GM19328 (cell line): ENCODE measurements around the gene DKKL1.
"Not testable (repeated sequence)": the region's sequence is repeated elsewhere in the genome, so short reads cannot be mapped to it uniquely, and the experiment has no call there.

ENCODE experiments used
- ATAC-seq: cut with Tn5 transposase; IDR thresholded peaks from one replicate; pipeline ENCODE4 v1.9.1; 2021; ENCODE audit warnings: mild to moderate bottlenecking, moderate library complexity; ENCODE audit not compliant: unreplicated experiment

The DKKL1 gene

GRCh38 chr19:49363268-49364082 is at the start of gene DKKL1:
DKKL1 (plus strand) TSS chr19:49363877; CDS start chr19:49363999, 122 bp downstream.
- no peak for ATAC-seq

GRCh38 chr19:49315111-49315510 is 48.6 kb upstream of the DKKL1 start:
- ATAC-seq = no peak

DNA sequence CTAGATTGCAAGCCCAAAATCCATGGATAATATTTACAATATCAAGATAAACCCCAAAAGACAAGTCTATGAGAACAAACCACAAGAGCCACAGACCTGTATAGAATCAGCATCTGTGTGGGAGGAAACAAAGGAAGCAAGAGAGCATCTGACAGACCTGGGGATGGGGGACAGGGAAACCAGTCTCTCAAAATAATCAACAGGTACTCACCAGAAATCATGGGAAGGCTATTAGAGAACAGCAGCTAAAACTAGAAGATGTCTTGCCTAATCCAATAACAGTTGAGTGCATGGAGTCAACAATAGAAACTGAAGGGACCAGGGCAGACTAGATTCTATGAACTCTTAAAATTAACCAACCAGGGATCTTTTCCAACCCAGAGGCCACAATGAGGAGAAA is 47.4 kb upstream of the DKKL1 start:
- no peak for ATAC-seq

DNA sequence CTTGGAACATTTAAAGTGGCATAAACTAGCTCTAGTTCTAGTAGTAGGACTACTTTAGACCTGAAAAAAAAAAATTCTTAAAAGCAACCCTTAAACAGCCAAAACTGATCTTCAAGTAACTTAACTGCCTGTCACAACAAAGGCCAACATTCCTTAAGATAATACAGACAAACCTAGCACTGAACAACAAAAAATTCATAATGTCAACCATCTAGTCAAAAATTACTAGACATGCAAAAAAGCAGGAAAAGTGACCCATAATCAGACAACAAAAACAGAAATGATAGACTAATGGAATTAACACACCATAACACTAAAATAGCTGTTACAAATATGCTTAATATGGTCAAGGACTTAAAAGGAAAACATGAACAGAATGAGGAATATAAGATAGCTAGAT is 45.4 kb upstream of the DKKL1 start:
- no peak for ATAC-seq

DNA sequence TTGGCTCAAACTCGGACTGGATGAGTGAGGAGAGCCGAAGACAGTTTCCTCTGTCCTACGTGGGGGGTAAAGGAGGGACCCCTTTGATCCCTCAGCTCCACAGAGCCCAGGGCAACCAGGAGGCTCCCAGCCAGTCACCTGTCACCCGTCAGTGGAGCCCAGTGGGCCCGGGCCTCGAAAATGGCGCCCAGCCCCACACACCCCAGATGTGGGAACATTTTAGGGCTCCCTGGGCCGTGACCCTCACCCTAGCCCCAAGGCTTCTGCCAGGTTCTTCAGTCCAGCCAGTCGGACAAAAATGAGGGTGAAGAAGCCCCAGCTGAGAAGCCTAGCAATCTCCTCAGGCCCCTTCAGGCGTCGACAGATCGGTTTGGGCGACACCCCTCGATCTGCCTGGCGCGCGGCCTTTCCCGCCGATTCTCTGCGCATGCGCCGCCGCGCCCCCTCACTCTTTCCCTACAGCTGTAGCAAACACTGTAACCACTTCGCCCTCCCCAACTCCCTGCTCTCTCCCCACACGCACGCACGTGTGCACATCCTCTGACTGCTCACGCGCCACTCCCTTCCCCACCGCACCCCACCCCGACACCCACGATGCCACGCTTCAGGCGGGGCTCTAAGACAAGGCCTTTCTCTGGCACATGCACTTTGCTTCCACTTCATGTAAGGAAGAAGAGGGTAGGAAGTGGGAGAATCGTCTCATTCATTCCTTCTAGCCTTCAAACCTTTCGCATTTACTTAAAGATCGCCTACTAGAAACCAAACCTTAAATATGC is 38.7 kb upstream of the DKKL1 start, which contains the start of gene SLC6A16:
SLC6A16 (minus strand) TSS at position 391 of the 776 bp plus-strand sequence. CDS start 13,844 bp downstream, outside the sequence.
- ATAC-seq = no peak

DNA sequence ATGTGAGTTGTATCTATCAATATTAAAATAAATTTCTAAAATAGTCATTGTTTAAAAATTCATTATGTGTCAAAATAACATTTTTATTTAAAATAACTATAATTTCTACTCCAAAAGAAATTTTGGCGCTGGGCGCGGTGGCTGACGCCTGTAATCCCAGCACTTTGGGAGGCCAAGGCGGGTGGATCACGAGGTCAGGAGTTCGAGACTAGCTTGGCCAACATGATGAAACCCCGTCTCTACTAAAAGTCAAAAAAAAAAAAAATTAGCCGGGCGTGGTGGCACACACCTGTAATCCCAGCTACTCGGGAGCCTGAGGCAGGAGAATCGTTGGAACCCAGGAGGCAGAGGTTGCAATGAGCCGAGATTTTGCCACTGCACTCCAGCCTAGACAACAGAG is 37.9 kb upstream of the DKKL1 start:
- ATAC-seq = not testable (repeated sequence)

GRCh38 chr19:49326165-49326704 is 37.4 kb upstream of the DKKL1 start:
- no peak for ATAC-seq

- no peak for ATAC-seq
These were observed 35.7 kb upstream of the DKKL1 start for GRCh38 chr19:49327878-49328544.

GRCh38 chr19:49328741-49329140 is 34.9 kb upstream of the DKKL1 start:
- no peak for ATAC-seq

DNA sequence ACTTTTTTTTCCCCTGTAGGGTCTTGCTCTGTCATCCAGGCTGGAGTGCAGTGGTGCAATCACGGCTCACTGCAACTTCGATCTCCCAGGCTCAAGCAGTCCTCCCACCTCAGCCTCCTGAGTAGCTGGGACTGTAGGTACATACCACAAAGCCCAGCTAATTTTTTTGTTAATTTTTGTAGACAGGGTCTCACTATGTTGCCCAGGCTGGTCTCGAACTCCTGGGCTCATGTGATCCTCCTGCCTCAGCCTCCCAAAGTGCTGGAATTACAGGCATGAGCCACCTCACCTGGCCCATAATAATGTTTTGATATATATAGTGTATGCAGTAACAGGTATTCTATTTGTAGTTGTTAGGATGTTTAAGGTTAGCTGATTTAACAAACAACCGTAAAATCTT is 32.5 kb upstream of the DKKL1 start:
- not testable (repeated sequence) for ATAC-seq

DNA sequence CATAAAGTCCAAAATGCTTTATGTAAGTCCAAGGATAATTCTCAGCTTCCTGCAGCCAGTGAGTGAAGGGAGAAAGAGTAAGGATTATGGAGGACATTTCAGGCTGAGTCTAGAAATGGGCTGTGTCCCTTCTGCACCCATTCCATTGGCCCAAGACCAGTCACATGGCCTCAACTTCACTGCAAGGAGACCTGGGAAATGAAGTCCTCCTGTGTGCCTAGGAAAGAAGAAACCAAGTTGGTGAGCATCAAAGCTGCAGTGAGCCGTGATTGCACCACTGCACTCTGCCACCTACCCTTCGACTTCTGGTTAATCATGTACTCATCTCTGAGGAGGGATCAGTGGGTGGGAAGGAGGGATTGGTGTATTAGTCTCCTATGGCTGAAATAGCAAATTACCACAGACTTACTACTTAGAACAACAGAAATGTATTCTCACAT is 32.0 kb upstream of the DKKL1 start:
- peak; percentile 42 for ATAC-seq

GRCh38 chr19:49332691-49333417 is 30.8 kb upstream of the DKKL1 start:
- not testable (repeated sequence) for ATAC-seq

DNA sequence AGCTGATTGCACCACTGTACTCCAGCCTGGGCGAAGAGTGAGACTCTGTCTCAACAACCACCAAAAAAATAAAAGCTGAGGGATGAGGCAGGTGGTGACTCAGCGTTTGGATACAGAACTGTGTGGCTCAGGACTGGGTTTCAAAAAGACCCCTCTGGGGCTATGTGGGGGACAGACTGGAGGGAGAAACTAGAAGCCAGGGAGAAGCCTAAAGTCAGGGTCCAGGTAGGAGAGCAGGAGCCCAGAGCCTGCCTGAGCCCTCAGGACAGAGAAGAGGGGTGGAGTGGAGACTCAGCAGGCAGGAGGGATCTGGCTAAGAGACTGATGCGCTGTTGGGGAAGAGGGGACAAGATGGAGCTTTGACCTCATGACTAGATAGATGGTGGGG is 30.3 kb upstream of the DKKL1 start:
- ATAC-seq = no peak

GRCh38 chr19:49333811-49334288 is 29.8 kb upstream of the DKKL1 start:
- no peak for ATAC-seq

DNA sequence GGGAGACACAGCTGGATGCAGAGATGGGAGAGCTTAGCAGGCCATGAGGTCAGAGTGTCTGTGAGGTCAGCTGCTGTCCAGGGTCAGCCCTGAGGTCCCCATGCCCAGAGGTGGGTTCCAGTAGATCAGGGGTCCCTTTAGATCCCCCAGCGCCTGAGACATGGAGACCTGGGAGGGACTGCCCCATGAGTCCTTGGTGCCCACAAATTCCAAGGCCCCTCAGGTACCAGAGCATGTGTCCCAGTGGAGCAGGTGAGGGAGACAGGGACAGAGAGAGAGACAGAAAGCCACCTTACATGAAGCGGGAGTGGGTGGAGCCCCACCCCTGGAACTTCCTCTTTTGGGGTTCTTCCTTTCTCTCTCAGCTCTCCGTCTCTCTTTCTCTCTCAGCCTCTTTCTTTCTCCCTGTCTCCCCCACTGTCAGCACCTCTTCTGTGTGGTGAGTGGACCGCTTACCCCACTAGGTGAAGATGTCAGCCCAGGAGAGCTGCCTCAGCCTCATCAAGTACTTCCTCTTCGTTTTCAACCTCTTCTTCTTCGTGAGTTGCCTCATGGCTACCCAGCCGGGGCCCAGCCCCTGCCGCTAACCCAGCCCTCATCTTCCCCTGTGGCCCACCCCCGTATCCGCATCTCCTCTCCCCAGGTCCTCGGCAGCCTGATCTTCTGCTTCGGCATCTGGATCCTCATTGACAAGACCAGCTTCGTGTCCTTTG is 28.4 kb upstream of the DKKL1 start, which contains the start of gene CD37:
CD37 (plus strand) TSS at position 336 of the 713 bp plus-strand sequence; CDS start at position 471, 135 bp downstream.
- ATAC-seq = no peak

GRCh38 chr19:49335784-49336481 is 27.7 kb upstream of the DKKL1 start:
- no peak for ATAC-seq

GRCh38 chr19:49336482-49337266 is 27.0 kb upstream of the DKKL1 start:
- ATAC-seq = no peak
